HepG2 (cell line): ENCODE results near the gene NRN1L. TPM values are rescaled to one million over a fixed set of nuclear protein-coding genes. Genes with fewer than 3 reads are reported as not detected.

Source experiments
- AHDC1 ChIP-seq: sonication (generic); formaldehyde crosslinking; IDR thresholded peaks from 2 replicates; pipeline ENCODE4 v1.5.1; 2020; ENCODE audit warnings: mild to moderate bottlenecking, missing genetic modification reagents, borderline replicate concordance
- ARID4A ChIP-seq: sonication (generic); formaldehyde crosslinking; IDR thresholded peaks from 2 replicates; pipeline ENCODE4 v1.5.0; 2020; ENCODE audit warnings: mild to moderate bottlenecking, missing genetic modification reagents, borderline replicate concordance
- HNF4G ChIP-seq, 2 experiments: sonication (generic) in 1 of 2; formaldehyde crosslinking in 1 of 2; IDR thresholded peaks; 2 replicates each; pipeline versions ENCODE4 v1.4.0 to v1.6.1; 2011 to 2020; ENCODE audit warnings: borderline replicate concordance in 2 of 2, low read depth in 2 of 2, mild to moderate bottlenecking in 2 of 2, low read length in 1 of 2, missing genetic modification reagents in 1 of 2, moderate library complexity in 1 of 2
- SRSF4 ChIP-seq: fragments of 200-400 bp; formaldehyde crosslinking; IDR thresholded peaks from one replicate; pipeline ENCODE4 v1.6.1; 2018; ENCODE audit warnings: mild to moderate bottlenecking, low read depth, low read length, moderate library complexity; ENCODE audit not compliant: poor library complexity, severe bottlenecking
- TCF7 ChIP-seq: sonication (generic); IDR thresholded peaks from 2 replicates; pipeline ENCODE4 v1.6.1; 2016; ENCODE audit warnings: antibody characterized with exemption, low read depth
- ZNF609 ChIP-seq: sonication (generic); formaldehyde crosslinking; IDR thresholded peaks from 2 replicates; pipeline ENCODE4 v1.4.0; 2020; ENCODE audit warnings: mild to moderate bottlenecking, missing genetic modification reagents, borderline replicate concordance
- ZUFSP ChIP-seq: sonication (generic); formaldehyde crosslinking; IDR thresholded peaks from 2 replicates; pipeline ENCODE4 v1.9.0; 2021; ENCODE audit warnings: missing genetic modification reagents, mild to moderate bottlenecking, borderline replicate concordance
- polyA plus RNA-seq, 8 experiments: library from polyadenylated mRNA; depleted of rRNA in 3 of 8; stranded (reverse) in 7 of 8; unstranded in 1 of 8; fragments of >200 nt; fragmentation: Illumina TruSeq in 4 of 8; extraction: Trizol in 4 of 8; gene quantifications; 2 replicates each; pipeline versions ENCODE4 v1.2.1 to v1.2.3, GENCODE V29; 2011 to 2016; ENCODE audit warnings: low read depth in 4 of 8, missing spikeins in 1 of 8, mixed read lengths in 1 of 8; ENCODE audit not compliant: insufficient read depth in 1 of 8
- total RNA-seq, 5 experiments: library from RNA; depleted of rRNA; stranded (reverse); fragments of >200 nt; fragmentation: Illumina TruSeq; extraction: Trizol; gene quantifications; 2 replicates each; pipeline ENCODE4 v1.2.3, GENCODE V29; 2016; ENCODE audit warnings: low read depth in 1 of 5

NRN1L gene
- total and polyA plus RNA-seq, 2 of the 13 experiments (the other 11 are each of a cell fraction or from before 2014, with no cell fraction given): 0.53 to 1.2 TPM

GRCh38 chr16:67935402-67936123, 50.9 kb downstream of the NRN1L start (continued):
- TF ChIP-seq HNF4G (IDR thresholded peaks at IDR 0.05; ENCODE audit: borderline replicate concordance, low read depth, low read length): no peak
- TF ChIP-seq HNF4G (CRISPR knock-in tag; IDR thresholded peaks at IDR 0.05; ENCODE audit: borderline replicate concordance, low read depth): 0 out of 2 replicates have a peak, but pooled peaks have one; percentile 15
- peak; percentile 48 for TF ChIP-seq ZNF609
- no peak for TF ChIP-seq ZUFSP (CRISPR knock-in tag)
- TF ChIP-seq AHDC1 (CRISPR knock-in tag): no peak
- TF ChIP-seq ARID4A (CRISPR knock-in tag): peak; percentile 94; the same call in 1 of the 2 replicates
- no peak for TF ChIP-seq TCF7
- no peak for TF ChIP-seq SRSF4
